Measurements from ENCODE around the gene DISC1. TPM values are rescaled to one million over a fixed set of nuclear protein-coding genes. Genes with fewer than 3 reads are reported as not detected.

DISC1 gene
- total RNA-seq, 1 experiment from 2014 or later, result 2.8 TPM

- H3K9me3 ChIP-seq, result no peaks in the 10 kb centered on the region
These were observed 187.4 kb downstream of the DISC1 start for GRCh38 chr1:231814021-231814420.

GRCh38 chr1:231814521-231814920 lies 187.9 kb downstream of the DISC1 start:
- H3K27me3 ChIP-seq, result no peaks in the 10 kb centered on the region
- DNase-seq, result no peak
- no peaks in the 10 kb centered on the region for H3K9me3 ChIP-seq

More at GRCh38 chr1:231814021-231814420, 187.4 kb downstream of the DISC1 start:
- Histone ChIP-seq H3K27me3 (no peaks in the 10 kb centered on the region), H3K4me3 (no peak overlapping the region), H3K36me3 (no peaks in the 10 kb centered on the region)
- DNase-seq, result no peak

GRCh38 chr1:231817801-231818200 lies 191.2 kb downstream of the DISC1 start:
- no peaks in the 10 kb centered on the region for H3K9me3 ChIP-seq
- no peak overlapping the region for H3K4me3 ChIP-seq
- no peaks in the 10 kb centered on the region for H3K27me3 ChIP-seq
- no peaks in the 10 kb centered on the region for H3K36me3 ChIP-seq
- no peak for DNase-seq

More at GRCh38 chr1:231814521-231814920, 187.9 kb downstream of the DISC1 start:
- Histone ChIP-seq H3K4me3 (no peak overlapping the region), H3K36me3 (no peaks in the 10 kb centered on the region)

GRCh38 chr1:231818337-231818736 lies 191.7 kb downstream of the DISC1 start:
- H3K36me3 ChIP-seq, result no peaks in the 10 kb centered on the region
- H3K9me3 ChIP-seq, result no peaks in the 10 kb centered on the region
- DNase-seq, result no peak
- no peak overlapping the region for H3K4me3 ChIP-seq
- H3K27me3 ChIP-seq, result no peaks in the 10 kb centered on the region

- Histone ChIP-seq H3K9me3 (no peaks in the 10 kb centered on the region), H3K4me3 (no peak overlapping the region), H3K27me3 (no peaks in the 10 kb centered on the region), H3K36me3 (no peaks in the 10 kb centered on the region)
- no peak for DNase-seq
These were observed 194.7 kb downstream of the DISC1 start for GRCh38 chr1:231821281-231821680.

GRCh38 chr1:231822041-231822440 lies 195.5 kb downstream of the DISC1 start:
- H3K9me3 ChIP-seq, result no peaks in the 10 kb centered on the region
- no peaks in the 10 kb centered on the region for H3K27me3 ChIP-seq
- H3K4me3 ChIP-seq, result no peak overlapping the region
- no peaks in the 10 kb centered on the region for H3K36me3 ChIP-seq
- no peak for DNase-seq

GRCh38 chr1:231826566-231826965 lies 200.0 kb downstream of the DISC1 start:
- no peak overlapping the region for H3K4me3 ChIP-seq
- H3K36me3 ChIP-seq, result no peaks in the 10 kb centered on the region
- no peaks in the 10 kb centered on the region for H3K27me3 ChIP-seq
- no peaks in the 10 kb centered on the region for H3K9me3 ChIP-seq
- DNase-seq, result no peak

- Histone ChIP-seq H3K9me3 (no peaks in the 10 kb centered on the region), H3K4me3 (no peak overlapping the region), H3K36me3 (no peaks in the 10 kb centered on the region), H3K27me3 (no peaks in the 10 kb centered on the region)
- peak; percentile 43 for DNase-seq
These were observed 200.9 kb downstream of the DISC1 start for GRCh38 chr1:231827337-231828105.

- H3K4me3 ChIP-seq, result no peak overlapping the region
- no peaks in the 10 kb centered on the region for H3K9me3 ChIP-seq
- no peaks in the 10 kb centered on the region for H3K27me3 ChIP-seq
- no peaks in the 10 kb centered on the region for H3K36me3 ChIP-seq
- peak; percentile 88 for DNase-seq
These were observed 201.8 kb downstream of the DISC1 start for GRCh38 chr1:231828182-231828920.

GRCh38 chr1:231829332-231829731 lies 202.7 kb downstream of the DISC1 start:
- H3K27me3 ChIP-seq, result no peaks in the 10 kb centered on the region

GRCh38 chr1:231836227-231836893 lies 209.8 kb downstream of the DISC1 start:
- Histone ChIP-seq H3K36me3 (no peaks in the 10 kb centered on the region), H3K9me3 (no peaks in the 10 kb centered on the region), H3K27me3 (no peaks in the 10 kb centered on the region), H3K4me3 (no peak overlapping the region)
- DNase-seq, result no peak

More at GRCh38 chr1:231829332-231829731, 202.7 kb downstream of the DISC1 start:
- DNase-seq, result no peak
- Histone ChIP-seq H3K36me3 (no peaks in the 10 kb centered on the region), H3K4me3 (no peak overlapping the region), H3K9me3 (no peaks in the 10 kb centered on the region)

GRCh38 chr1:231838521-231838920 lies 211.9 kb downstream of the DISC1 start:
- no peak for DNase-seq
- H3K36me3 ChIP-seq, result no peaks in the 10 kb centered on the region
- H3K4me3 ChIP-seq, result no peak overlapping the region
- no peaks in the 10 kb centered on the region for H3K9me3 ChIP-seq
- no peaks in the 10 kb centered on the region for H3K27me3 ChIP-seq

GRCh38 chr1:231839999-231840398 lies 213.4 kb downstream of the DISC1 start:
- Histone ChIP-seq H3K9me3 (no peaks in the 10 kb centered on the region), H3K36me3 (no peaks in the 10 kb centered on the region), H3K4me3 (no peak overlapping the region), H3K27me3 (no peaks in the 10 kb centered on the region)
- no peak for DNase-seq

GRCh38 chr1:231841616-231842344 lies 215.2 kb downstream of the DISC1 start:
- H3K9me3 ChIP-seq, result no peaks in the 10 kb centered on the region
- peak; percentile 82 for DNase-seq
- no peak overlapping the region for H3K4me3 ChIP-seq
- H3K36me3 ChIP-seq, result no peaks in the 10 kb centered on the region
- H3K27me3 ChIP-seq, result no peaks in the 10 kb centered on the region

GRCh38 chr1:231842441-231842840 lies 215.9 kb downstream of the DISC1 start:
- Histone ChIP-seq H3K36me3 (no peaks in the 10 kb centered on the region; the same call in 1 of the 2 replicates), H3K9me3 (no peaks in the 10 kb centered on the region), H3K4me3 (no peak overlapping the region), H3K27me3 (no peaks in the 10 kb centered on the region)
- DNase-seq, result no peak

GRCh38 chr1:231844986-231845502 lies 218.5 kb downstream of the DISC1 start:
- H3K27me3 ChIP-seq, result no peaks in the 10 kb centered on the region
- H3K9me3 ChIP-seq, result no peaks in the 10 kb centered on the region
- peaks cover 3% of the 10 kb centered on the region; the same call in 1 of the 2 replicates for H3K36me3 ChIP-seq
- peak; percentile 90 for DNase-seq
- peak overlapping the region; percentile 4; the same call in 1 of the 2 replicates for H3K4me3 ChIP-seq

Measured in MG63 (cell line).